Measurements from ENCODE around the gene RALY.

- TF ChIP-seq, protein P1, sequence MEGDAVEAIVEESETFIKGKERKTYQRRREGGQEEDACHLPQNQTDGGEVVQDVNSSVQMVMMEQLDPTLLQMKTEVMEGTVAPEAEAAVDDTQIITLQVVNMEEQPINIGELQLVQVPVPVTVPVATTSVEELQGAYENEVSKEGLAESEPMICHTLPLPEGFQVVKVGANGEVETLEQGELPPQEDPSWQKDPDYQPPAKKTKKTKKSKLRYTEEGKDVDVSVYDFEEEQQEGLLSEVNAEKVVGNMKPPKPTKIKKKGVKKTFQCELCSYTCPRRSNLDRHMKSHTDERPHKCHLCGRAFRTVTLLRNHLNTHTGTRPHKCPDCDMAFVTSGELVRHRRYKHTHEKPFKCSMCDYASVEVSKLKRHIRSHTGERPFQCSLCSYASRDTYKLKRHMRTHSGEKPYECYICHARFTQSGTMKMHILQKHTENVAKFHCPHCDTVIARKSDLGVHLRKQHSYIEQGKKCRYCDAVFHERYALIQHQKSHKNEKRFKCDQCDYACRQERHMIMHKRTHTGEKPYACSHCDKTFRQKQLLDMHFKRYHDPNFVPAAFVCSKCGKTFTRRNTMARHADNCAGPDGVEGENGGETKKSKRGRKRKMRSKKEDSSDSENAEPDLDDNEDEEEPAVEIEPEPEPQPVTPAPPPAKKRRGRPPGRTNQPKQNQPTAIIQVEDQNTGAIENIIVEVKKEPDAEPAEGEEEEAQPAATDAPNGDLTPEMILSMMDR (conservative IDR thresholded peaks at IDR 0.05) = no peak
- no peak for TF ChIP-seq ZFX (IDR thresholded peaks at IDR 0.05)
These were observed 68.0 kb downstream of the RALY start for GRCh38 chr20:34061695-34062094.

All from C4-2B (cell line).